Gastrocnemius medialis (tissue), 4 donors: Measurements from ENCODE around the gene MACROD2.

Source experiments
- CTCF ChIP-seq, 5 experiments: fragments of 450-650 bp in 3 of 5; fragments of 200-600 bp in 2 of 5; sonication (generic) in 2 of 5; IDR thresholded peaks in 4 of 5; conservative IDR thresholded peaks in 1 of 5; 1 replicate in 4 of 5; 2 replicates in 1 of 5; pipeline ENCODE4 v1.5.1; 2016 to 2019; ENCODE audit warnings: antibody characterized with exemption in 5 of 5, mild to moderate bottlenecking in 3 of 5, moderate library complexity in 3 of 5
- POLR2A ChIP-seq, 2 donors: fragments of 450-650 bp; IDR thresholded peaks; one replicate each; pipeline ENCODE4 v1.6.1; 2017; ENCODE audit warnings: antibody characterized with exemption in 2 of 2, mild to moderate bottlenecking in 2 of 2, moderate library complexity in 2 of 2

GRCh38 chr20:15739035-15739434, 1743.7 kb downstream of the MACROD2 start:
- TF ChIP-seq CTCF (IDR thresholded peaks at IDR 0.05 in 4 of 5, conservative IDR thresholded peaks at IDR 0.05 in 1 of 5) (no peak), POLR2A (IDR thresholded peaks at IDR 0.05) (no peak)
